Measurements from ENCODE around the gene ELMO1.

ELMO1 gene

GRCh38 chr7:37209195-37209594 is 239.5 kb downstream of the ELMO1 start:
- DNase-seq = no peak

- peak; percentile 74 for DNase-seq
Observed at GRCh38 chr7:37208528-37208927, 240.1 kb downstream of the ELMO1 start.

- DNase-seq = no peak
Observed at GRCh38 chr7:37206192-37206591, 242.5 kb downstream of the ELMO1 start.

GRCh38 chr7:37205451-37205850 is 243.2 kb downstream of the ELMO1 start:
- DNase-seq = no peak

GRCh38 chr7:37201876-37202198 is 246.8 kb downstream of the ELMO1 start:
- DNase-seq = no peak

GRCh38 chr7:37201003-37201875 is 247.4 kb downstream of the ELMO1 start:
- peak; percentile 86 for DNase-seq

- peak; percentile 90 for DNase-seq
Observed at GRCh38 chr7:37198906-37199485, 249.7 kb downstream of the ELMO1 start.

GRCh38 chr7:37198041-37198905 is 250.4 kb downstream of the ELMO1 start:
- peak; percentile 57 for DNase-seq

GRCh38 chr7:37197108-37197507 is 251.6 kb downstream of the ELMO1 start:
- DNase-seq = no peak

- DNase-seq = peak; percentile 53
Observed at GRCh38 chr7:37196676-37197075, 252.0 kb downstream of the ELMO1 start.

- DNase-seq = no peak
Observed at GRCh38 chr7:37195388-37195787, 253.3 kb downstream of the ELMO1 start.

GRCh38 chr7:37194943-37195342 is 253.7 kb downstream of the ELMO1 start:
- no peak for DNase-seq

GRCh38 chr7:37193775-37194135 is 254.9 kb downstream of the ELMO1 start:
- DNase-seq = no peak

- DNase-seq = no peak
Observed at GRCh38 chr7:37193087-37193774, 255.4 kb downstream of the ELMO1 start.

- DNase-seq = peak; percentile 27
Observed at GRCh38 chr7:37191797-37192196, 256.9 kb downstream of the ELMO1 start.

GRCh38 chr7:37187179-37187578 is 261.5 kb downstream of the ELMO1 start:
- DNase-seq = peak; percentile 97

GRCh38 chr7:37186753-37187152 is 261.9 kb downstream of the ELMO1 start:
- peak; percentile 79 for DNase-seq

- peak; percentile 35 for DNase-seq
Observed at GRCh38 chr7:37181550-37181932, 267.1 kb downstream of the ELMO1 start.

GRCh38 chr7:37180828-37181549 is 267.7 kb downstream of the ELMO1 start:
- peak; percentile 50 for DNase-seq

- no peak for DNase-seq
Observed at GRCh38 chr7:37176079-37176478, 272.6 kb downstream of the ELMO1 start.

GRCh38 chr7:37174460-37174859 is 274.2 kb downstream of the ELMO1 start:
- DNase-seq = peak; percentile 91

- no peak for DNase-seq
Observed at GRCh38 chr7:37173670-37174069, 275.0 kb downstream of the ELMO1 start.

Measured in NCI-H69 (cell line).